ENCODE data around the gene GRID2IP. TPM values are rescaled to one million over a fixed set of nuclear protein-coding genes. Genes with fewer than 3 reads are reported as not detected.
"Not testable (repeated sequence)": the region's sequence is repeated elsewhere in the genome, so short reads cannot be mapped to it uniquely, and the experiment has no call there.

Gene GRID2IP
- total RNA-seq, 1 donor from 2014 or later: not detected

DNA sequence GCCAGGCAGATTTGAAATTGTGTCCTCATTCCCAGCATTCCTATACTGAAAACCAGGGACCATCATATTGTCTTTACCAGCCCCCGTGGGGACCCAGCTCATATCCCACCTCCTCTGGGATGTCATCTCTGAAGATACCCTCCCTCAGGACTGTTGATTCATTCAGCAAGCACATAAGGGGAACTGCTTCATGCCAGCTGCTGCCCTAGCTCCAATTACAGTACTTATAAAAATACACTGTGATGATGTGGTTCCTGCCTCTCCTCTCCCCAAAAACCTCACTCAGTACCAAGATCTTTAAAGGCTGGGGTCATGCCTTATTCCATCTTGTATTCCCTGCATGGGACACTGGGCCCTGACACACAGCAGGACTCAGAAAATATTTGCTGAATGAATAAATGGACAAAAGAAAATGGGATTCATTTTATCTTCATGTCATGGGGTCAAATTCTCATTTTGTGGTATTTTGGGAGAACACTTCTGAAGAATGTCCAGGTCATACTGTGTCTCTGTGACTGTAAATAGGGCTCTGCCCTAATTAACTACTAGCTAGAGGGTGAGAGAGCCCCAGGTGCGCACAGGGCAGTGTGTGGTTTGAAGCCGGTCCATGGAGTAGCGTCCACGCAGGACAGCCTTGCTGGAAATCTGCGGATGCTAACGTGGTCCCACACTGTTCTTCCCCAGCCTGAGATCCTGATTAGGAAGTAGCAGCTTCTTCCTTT is 74.5 kb downstream of the GRID2IP start:
- Mint-ChIP-seq H3K4me3 (no peak overlapping the region), H3K27ac (no peak overlapping the region), H3K36me3 (peaks cover 21% of the 10 kb centered on the region), H3K9me3 (no peaks in the 10 kb centered on the region), H3K4me1 (peaks cover 3% of the 10 kb centered on the region), H3K27me3 (ENCODE audit: insufficient read depth, low read depth) (peaks cover 2% of the 10 kb centered on the region)
- Histone ChIP-seq H3K4me3 (no peak overlapping the region), H2AFZ (replicated peaks) (no peak overlapping the region), H3K4me1 (no peaks in the 10 kb centered on the region), H3F3A (ENCODE audit: low read depth) (no peaks in the 10 kb centered on the region), H3K9ac (no peak overlapping the region), H3K36me3 (no peaks in the 10 kb centered on the region), H3K27me3 (no peaks in the 10 kb centered on the region), H4K20me1 (ENCODE audit: low read depth) (peaks cover 69% of the 10 kb centered on the region), H3K27ac (no peak overlapping the region), H3K79me2 (ENCODE audit: low read depth) (peaks cover 82% of the 10 kb centered on the region), H3K9me3 (ENCODE audit: low read depth) (no peaks in the 10 kb centered on the region), H3K4me2 (no peak overlapping the region)
- DNase-seq (ENCODE audit: low spot score): no peak
- no peak for TF ChIP-seq EZH2 (IDR thresholded peaks at IDR 0.05)
- TF ChIP-seq CTCF (IDR thresholded peaks at IDR 0.05): no peak
- no peak for TF ChIP-seq EZH2phosphoT487 (IDR thresholded peaks at IDR 0.05)

- peaks cover 2% of the 10 kb centered on the region for H3K27me3 Mint-ChIP-seq (ENCODE audit: insufficient read depth, low read depth)
- TF ChIP-seq CTCF (IDR thresholded peaks at IDR 0.05) (no peak), EZH2 (IDR thresholded peaks at IDR 0.05) (no peak), EZH2phosphoT487 (IDR thresholded peaks at IDR 0.05) (no peak)
- H3K9me3 Mint-ChIP-seq: no peaks in the 10 kb centered on the region
- Histone ChIP-seq H3K27ac (no peak overlapping the region), H3K27me3 (no peaks in the 10 kb centered on the region), H3K79me2 (ENCODE audit: low read depth) (peaks cover 71% of the 10 kb centered on the region), H3F3A (ENCODE audit: low read depth) (no peaks in the 10 kb centered on the region), H4K20me1 (ENCODE audit: low read depth) (peaks cover 57% of the 10 kb centered on the region), H3K4me3 (no peak overlapping the region), H3K4me2 (no peak overlapping the region), H3K9ac (no peak overlapping the region), H2AFZ (replicated peaks) (no peak overlapping the region), H3K4me1 (no peaks in the 10 kb centered on the region), H3K36me3 (no peaks in the 10 kb centered on the region), H3K9me3 (ENCODE audit: low read depth) (no peaks in the 10 kb centered on the region)
- H3K36me3 Mint-ChIP-seq: peaks cover 22% of the 10 kb centered on the region
- H3K4me3 Mint-ChIP-seq: no peak overlapping the region
- no peak for DNase-seq (ENCODE audit: low spot score)
- no peak overlapping the region for H3K27ac Mint-ChIP-seq
- H3K4me1 Mint-ChIP-seq: no peaks in the 10 kb centered on the region
Observed at GRCh38 chr7:6475433-6476186, 75.7 kb downstream of the GRID2IP start.

GRCh38 chr7:6465862-6466261 is 85.4 kb downstream of the GRID2IP start:
- no peak overlapping the region for H3K27ac ChIP-seq
- H3K36me3 ChIP-seq: peaks cover 19% of the 10 kb centered on the region
- H3K27me3 ChIP-seq: no peaks in the 10 kb centered on the region
- no peak overlapping the region for H3K4me2 ChIP-seq
- H3K9me3 ChIP-seq (ENCODE audit: low read depth): no peaks in the 10 kb centered on the region
- no peak overlapping the region for H3K9ac ChIP-seq
- no peak overlapping the region for H3K27ac Mint-ChIP-seq
- no peak overlapping the region for H3K4me3 Mint-ChIP-seq
- H3F3A ChIP-seq (ENCODE audit: low read depth): no peaks in the 10 kb centered on the region
- H4K20me1 ChIP-seq (ENCODE audit: low read depth): no peaks in the 10 kb centered on the region
- no peaks in the 10 kb centered on the region for H3K79me2 ChIP-seq (ENCODE audit: low read depth)
- H3K27me3 Mint-ChIP-seq (ENCODE audit: insufficient read depth, low read depth): peaks cover 4% of the 10 kb centered on the region
- H2AFZ ChIP-seq (replicated peaks): no peak overlapping the region
- no peak for TF ChIP-seq EZH2phosphoT487 (IDR thresholded peaks at IDR 0.05)
- no peak for TF ChIP-seq CTCF (IDR thresholded peaks at IDR 0.05)
- peaks cover 49% of the 10 kb centered on the region for H3K36me3 Mint-ChIP-seq
- no peak overlapping the region for H3K4me3 ChIP-seq
- peaks cover 23% of the 10 kb centered on the region for H3K9me3 Mint-ChIP-seq
- DNase-seq (ENCODE audit: low spot score): no peak
- no peaks in the 10 kb centered on the region for H3K4me1 ChIP-seq
- H3K4me1 Mint-ChIP-seq: no peaks in the 10 kb centered on the region

GRCh38 chr7:6463609-6464008 is 87.7 kb downstream of the GRID2IP start:
- H3K9ac ChIP-seq; H3K4me1 Mint-ChIP-seq; H3K4me2 ChIP-seq; H3K9me3 ChIP-seq (ENCODE audit: low read depth); H2AFZ ChIP-seq (replicated peaks); H3F3A ChIP-seq (ENCODE audit: low read depth); H3K27ac ChIP-seq; H3K79me2 ChIP-seq (ENCODE audit: low read depth); H3K4me3 ChIP-seq; H3K27me3 ChIP-seq; H3K27ac Mint-ChIP-seq; H3K27me3 Mint-ChIP-seq (ENCODE audit: insufficient read depth, low read depth); H3K4me1 ChIP-seq; DNase-seq (ENCODE audit: low spot score); H4K20me1 ChIP-seq (ENCODE audit: low read depth); H3K4me3 Mint-ChIP-seq: not testable (repeated sequence)
- Mint-ChIP-seq H3K9me3 (peaks cover 23% of the 10 kb centered on the region), H3K36me3 (peaks cover 37% of the 10 kb centered on the region)
- H3K36me3 ChIP-seq: peaks cover 19% of the 10 kb centered on the region
